NCI-H82 treated with DMSO at 0.1 percent for 48 hours (cell line): ENCODE results near the gene TECPR2.

Experiments
- DNase-seq: peaks from one replicate; lab custom pipeline; 2025; ENCODE audit not compliant: unreplicated experiment; lab: John Stamatoyannopoulos, UW

TECPR2 gene

GRCh38 chr14:102464846-102465341 is 102.2 kb downstream of the TECPR2 start:
- no peak for DNase-seq

- no peak for DNase-seq
Measured at GRCh38 chr14:102469261-102469660, 106.5 kb downstream of the TECPR2 start.

- no peak for DNase-seq
Measured at GRCh38 chr14:102471921-102472790, 109.4 kb downstream of the TECPR2 start.

- DNase-seq, result no peak
Measured at GRCh38 chr14:102472791-102473150, 110.0 kb downstream of the TECPR2 start.

- DNase-seq, result no peak
Measured at GRCh38 chr14:102473559-102473958, 110.8 kb downstream of the TECPR2 start.

- no peak for DNase-seq
Measured at GRCh38 chr14:102474934-102475333, 112.2 kb downstream of the TECPR2 start.

GRCh38 chr14:102479107-102479506 is 116.4 kb downstream of the TECPR2 start:
- no peak for DNase-seq

GRCh38 chr14:102479777-102480176 is 117.0 kb downstream of the TECPR2 start:
- DNase-seq, result no peak

GRCh38 chr14:102481371-102481770 is 118.6 kb downstream of the TECPR2 start:
- no peak for DNase-seq

- DNase-seq, result no peak
Measured at GRCh38 chr14:102481791-102482238, 119.1 kb downstream of the TECPR2 start.

GRCh38 chr14:102484316-102484715 is 121.6 kb downstream of the TECPR2 start:
- no peak for DNase-seq

GRCh38 chr14:102485693-102486512 is 123.2 kb downstream of the TECPR2 start:
- no peak for DNase-seq

GRCh38 chr14:102486513-102487203 is 123.9 kb downstream of the TECPR2 start:
- no peak for DNase-seq

GRCh38 chr14:102487204-102487577 is 124.5 kb downstream of the TECPR2 start:
- no peak for DNase-seq

GRCh38 chr14:102490456-102490855 is 127.7 kb downstream of the TECPR2 start:
- no peak for DNase-seq

- no peak for DNase-seq
Measured at GRCh38 chr14:102491366-102491765, 128.6 kb downstream of the TECPR2 start.

- DNase-seq, result no peak
Measured at GRCh38 chr14:102491786-102492530, 129.2 kb downstream of the TECPR2 start.

- no peak for DNase-seq
Measured at GRCh38 chr14:102492531-102492910, 129.8 kb downstream of the TECPR2 start.

GRCh38 chr14:102493096-102493495 is 130.4 kb downstream of the TECPR2 start:
- no peak for DNase-seq

GRCh38 chr14:102493585-102493984 is 130.8 kb downstream of the TECPR2 start:
- no peak for DNase-seq
